Esophagus mucosa (tissue), 1 donor: ENCODE results near the gene CCDC178. TPM values are rescaled to one million over a fixed set of nuclear protein-coding genes. Genes with fewer than 3 reads are reported as not detected.
"Not testable (repeated sequence)": the region's sequence is repeated elsewhere in the genome, so short reads cannot be mapped to it uniquely, and the experiment has no call there.

Experiments used
- ATAC-seq: fragments of 200-7000 bp; cut with Tn5 transposase; one replicate; pipeline ENCODE4 v1.9.1; 2020
- total RNA-seq: library from RNA; stranded (reverse); gene quantifications from one replicate; pipeline ENCODE4 v1.2.4, GENCODE V29; 2023
- donor health status: DM: yes; HTN: yes; CAD: no.

Gene CCDC178
- total RNA-seq, 1 donor from 2014 or later, result 0.36 TPM

- ATAC-seq, result no peak
These were observed 84.8 kb downstream of the CCDC178 start for GRCh38 chr18:33355756-33356155.

- ATAC-seq, result no peak
These were observed 85.3 kb downstream of the CCDC178 start for GRCh38 chr18:33355263-33355662.

DNA sequence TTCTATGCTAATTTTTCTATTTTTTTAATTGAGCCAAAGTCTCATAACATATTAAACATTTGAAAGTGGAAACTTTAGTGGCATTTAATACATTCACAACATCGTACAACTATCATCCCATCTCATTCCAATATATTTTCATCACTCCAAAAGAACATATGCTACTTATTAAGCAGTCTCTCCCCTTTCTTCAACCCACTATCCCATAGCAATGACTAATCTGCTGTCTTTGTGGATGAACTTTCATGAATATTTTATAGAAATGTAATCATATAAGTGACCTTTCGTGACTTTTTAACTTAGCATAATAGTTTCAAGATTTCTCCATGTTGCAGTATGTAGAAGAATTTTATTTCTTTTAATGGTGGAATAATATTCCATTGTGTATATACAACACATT is 90.3 kb downstream of the CCDC178 start:
- ATAC-seq, result no peak

- not testable (repeated sequence) for ATAC-seq
These were observed 100.8 kb downstream of the CCDC178 start for GRCh38 chr18:33339733-33340132.

DNA sequence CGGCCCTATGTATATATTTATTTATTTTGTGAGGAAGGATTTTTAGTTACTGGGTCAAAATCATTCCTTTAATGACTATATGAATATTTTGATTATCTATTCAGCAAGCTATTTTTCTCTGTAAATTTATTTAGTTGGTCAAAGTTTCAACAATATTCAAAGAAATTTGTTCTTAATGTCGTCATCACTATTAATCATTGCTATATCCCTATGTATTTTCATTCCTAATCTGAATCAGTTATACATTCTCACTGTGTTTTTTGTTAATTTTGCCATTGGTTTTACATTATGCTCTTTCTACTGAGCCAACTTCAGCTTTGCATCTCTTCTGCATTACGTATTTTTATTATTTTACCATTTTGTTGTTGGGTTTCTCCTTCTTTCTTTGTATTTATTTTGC is 105.7 kb downstream of the CCDC178 start:
- no peak for ATAC-seq

DNA sequence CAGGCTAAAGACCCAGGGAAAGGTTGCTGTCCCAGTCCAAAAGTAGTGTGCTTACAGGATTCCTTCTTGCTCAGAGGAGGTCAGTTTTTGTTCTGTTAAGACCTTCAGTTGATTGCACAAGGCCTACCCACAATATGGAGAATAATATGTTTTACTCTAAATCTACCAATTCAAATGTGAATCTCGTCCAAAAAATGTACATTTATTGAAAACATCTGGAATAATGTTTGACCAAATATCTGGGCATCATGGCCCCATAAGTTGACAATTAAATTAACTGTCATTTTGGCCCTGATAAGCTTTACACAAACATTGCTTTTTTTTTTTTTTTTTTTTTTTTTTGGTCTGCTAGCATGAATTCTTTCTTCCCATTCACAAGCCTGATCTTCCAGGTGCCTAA is 109.8 kb downstream of the CCDC178 start:
- ATAC-seq, result no peak

GRCh38 chr18:33326975-33327374 is 113.5 kb downstream of the CCDC178 start:
- ATAC-seq, result no peak

DNA sequence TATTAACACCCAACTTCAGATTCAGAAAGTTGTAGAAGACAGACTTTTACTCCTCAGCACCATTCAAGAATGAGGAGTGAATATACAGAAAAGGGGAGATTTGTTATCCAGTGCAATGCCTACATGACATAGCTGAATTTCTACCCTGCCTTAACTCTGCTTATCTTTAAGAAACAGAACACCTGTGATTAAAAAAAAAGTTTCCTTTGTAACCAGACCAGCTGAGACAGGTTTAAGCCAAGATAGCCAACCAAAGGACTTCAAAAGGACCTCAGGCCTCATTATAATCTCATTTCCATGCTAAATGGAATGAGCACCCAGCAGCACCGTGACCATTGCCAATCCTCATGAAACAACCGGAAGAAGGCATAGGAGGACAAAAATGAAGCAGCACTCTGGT is 122.9 kb downstream of the CCDC178 start:
- ATAC-seq, result no peak

- ATAC-seq, result no peak
These were observed 124.4 kb downstream of the CCDC178 start for GRCh38 chr18:33316146-33316587.

DNA sequence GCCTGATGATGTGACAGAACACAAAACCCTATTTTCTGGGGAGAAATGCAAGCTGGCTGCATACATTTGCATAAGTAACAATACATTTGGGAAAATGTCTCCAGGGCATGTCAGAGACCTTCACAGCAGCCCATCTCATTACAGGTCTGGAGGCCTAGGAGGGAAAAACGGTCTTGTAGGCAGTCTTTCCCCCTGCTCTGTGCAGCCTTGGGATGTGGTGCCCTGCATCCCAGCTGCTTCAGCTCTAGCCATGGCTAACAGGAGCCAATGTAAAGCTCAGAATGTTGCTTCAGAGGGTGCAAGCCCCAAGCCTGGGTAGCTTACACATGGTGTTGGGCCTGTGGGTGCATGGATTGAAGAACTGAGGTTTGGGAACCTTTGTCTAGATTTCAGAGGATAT is 133.0 kb downstream of the CCDC178 start:
- ATAC-seq, result no peak

DNA sequence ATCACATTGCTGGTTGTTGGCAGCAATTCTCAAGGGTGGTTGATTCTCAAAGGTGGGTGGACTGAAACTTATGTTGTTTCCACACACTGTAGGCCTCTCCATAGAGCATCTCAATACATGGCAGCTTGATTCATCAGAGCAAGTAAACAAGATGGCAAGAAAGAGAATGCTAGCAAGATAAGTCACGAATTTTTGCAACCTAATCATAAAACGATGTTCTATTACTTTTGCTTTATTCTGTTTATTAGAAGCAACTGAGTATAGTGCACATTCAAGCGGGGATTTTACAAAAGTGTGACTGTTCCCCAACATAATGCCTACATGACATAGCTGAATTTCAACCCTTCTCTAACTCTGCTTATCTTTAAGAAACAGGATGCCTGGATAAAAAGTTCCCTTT is 136.2 kb downstream of the CCDC178 start:
- ATAC-seq, result no peak

- ATAC-seq, result no peak
These were observed 149.0 kb downstream of the CCDC178 start for GRCh38 chr18:33291539-33291938.

DNA sequence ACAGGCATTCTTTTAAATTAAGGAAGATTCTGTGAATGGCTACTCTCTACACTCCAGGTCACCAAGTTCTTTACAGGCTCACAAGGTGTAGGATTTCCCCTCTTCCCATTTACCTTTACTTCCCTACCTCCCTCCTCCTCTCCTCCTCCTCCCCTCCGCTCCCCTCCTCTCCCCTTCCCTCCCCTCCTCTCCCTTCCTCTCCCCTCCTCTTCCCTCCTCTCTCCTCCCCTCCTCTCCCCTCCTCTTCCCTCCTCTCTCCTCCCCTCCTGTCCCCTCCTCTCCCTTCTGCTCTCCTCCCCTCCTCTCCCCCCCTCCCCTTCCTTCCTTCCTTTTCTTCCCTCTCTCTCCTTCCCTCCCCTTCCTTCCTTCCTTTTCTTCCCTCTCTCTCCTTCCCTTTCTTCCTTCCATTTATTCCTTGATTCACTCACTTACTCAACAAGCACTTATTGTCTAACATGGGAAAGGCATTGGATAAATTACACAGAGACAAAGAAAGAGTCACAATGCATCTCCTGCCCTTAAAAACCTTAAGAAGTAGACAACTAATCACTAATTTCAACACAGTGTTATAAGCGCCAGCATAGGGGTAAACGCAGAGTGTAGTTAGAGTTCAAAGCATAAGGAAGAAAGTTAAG is 152.3 kb downstream of the CCDC178 start:
- no peak for ATAC-seq

- no peak for ATAC-seq
These were observed 157.7 kb downstream of the CCDC178 start for GRCh38 chr18:33282709-33283333.

GRCh38 chr18:33282142-33282541 is 158.4 kb downstream of the CCDC178 start:
- no peak for ATAC-seq

GRCh38 chr18:33277431-33277830 is 163.1 kb downstream of the CCDC178 start:
- no peak for ATAC-seq

DNA sequence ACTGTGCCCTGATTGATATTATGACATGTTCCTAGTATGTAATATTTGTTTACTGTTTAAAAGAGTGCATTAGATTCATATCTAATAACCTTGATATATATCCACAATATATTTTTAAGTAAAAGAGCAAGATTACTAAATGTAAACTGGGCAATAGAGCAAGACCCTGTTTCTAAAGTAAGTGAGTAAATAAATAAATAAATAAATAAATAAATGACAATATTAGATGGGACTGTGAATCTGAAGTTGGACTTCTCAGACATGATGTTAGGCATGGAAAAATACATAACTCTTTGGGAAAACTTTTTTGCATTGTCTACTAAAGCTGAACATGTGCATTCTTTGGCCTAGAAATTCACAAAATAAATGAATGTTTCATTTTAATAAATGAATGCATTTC is 164.7 kb downstream of the CCDC178 start:
- ATAC-seq, result no peak

- ATAC-seq, result no peak
These were observed 170.2 kb downstream of the CCDC178 start for GRCh38 chr18:33270297-33270696.

GRCh38 chr18:33269223-33269622 is 171.3 kb downstream of the CCDC178 start:
- no peak for ATAC-seq

- ATAC-seq, result no peak
These were observed 176.0 kb downstream of the CCDC178 start for GRCh38 chr18:33264566-33264965.

- no peak for ATAC-seq
These were observed 201.2 kb downstream of the CCDC178 start for GRCh38 chr18:33239298-33239697.

GRCh38 chr18:33232318-33232626 is 208.2 kb downstream of the CCDC178 start:
- ATAC-seq, result no peak

- ATAC-seq, result peak; percentile 70
These were observed 208.8 kb downstream of the CCDC178 start for GRCh38 chr18:33231474-33232317.

DNA sequence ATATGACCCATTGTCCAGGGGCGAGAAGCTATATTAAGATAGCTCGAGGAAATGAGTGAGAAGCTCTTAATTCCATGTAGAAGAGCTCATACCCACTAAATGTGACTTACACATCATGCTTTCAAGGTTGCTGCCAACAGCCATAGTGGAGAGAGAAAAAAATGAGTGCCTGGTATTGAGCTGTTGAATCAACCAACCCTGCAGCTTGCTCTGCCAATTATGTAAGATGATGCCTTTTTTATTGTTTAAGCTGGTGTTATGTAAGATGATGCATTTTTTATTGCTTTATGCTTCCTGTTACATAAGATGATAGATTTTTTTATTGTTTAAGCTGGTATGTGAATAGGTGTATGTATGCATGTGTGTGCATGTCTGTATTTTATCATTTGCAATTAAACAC is 228.2 kb downstream of the CCDC178 start:
- peak; percentile 15 for ATAC-seq
